ENCODE measurements around the gene ZBTB16.

ZBTB16 gene

DNA sequence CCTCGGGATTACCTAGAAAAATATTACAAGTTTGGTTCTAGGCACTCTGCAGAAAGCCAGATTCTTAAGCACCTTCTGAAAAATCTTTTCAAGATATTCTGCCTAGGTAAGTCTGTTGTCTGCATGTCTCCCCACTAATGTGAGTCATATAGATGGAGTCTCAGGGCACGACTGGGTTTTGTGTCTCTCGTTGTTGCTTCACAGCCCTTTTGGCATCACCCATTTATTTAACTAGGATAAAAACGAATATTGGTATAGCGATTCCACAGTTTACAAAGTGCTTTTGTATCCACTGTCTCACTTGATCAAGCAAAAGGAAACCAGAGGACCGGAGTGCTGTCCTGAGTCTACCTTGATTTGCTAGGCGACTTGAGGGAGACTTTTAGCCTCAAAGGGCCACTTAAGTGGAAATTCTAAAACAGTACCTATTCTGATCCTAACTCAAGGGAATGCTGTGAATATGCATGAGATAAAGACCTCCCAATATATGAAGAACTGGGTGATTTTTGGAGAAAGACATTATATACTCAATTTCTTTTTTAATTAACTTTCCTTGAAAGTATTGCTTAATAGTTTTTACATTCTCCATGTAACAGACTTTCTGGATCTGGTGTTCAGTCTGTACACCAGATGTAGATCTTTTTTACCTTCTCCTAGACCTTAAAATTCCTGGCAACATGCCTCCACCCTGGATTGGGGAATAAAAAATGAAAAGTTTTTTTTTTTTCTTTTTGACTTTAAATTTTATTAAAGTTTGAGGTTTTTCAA is 237.3 kb downstream of the ZBTB16 start:
- no peak for DNase-seq (ENCODE audit: low read depth in 3 of 3, low spot score in 1 of 3)

DNA sequence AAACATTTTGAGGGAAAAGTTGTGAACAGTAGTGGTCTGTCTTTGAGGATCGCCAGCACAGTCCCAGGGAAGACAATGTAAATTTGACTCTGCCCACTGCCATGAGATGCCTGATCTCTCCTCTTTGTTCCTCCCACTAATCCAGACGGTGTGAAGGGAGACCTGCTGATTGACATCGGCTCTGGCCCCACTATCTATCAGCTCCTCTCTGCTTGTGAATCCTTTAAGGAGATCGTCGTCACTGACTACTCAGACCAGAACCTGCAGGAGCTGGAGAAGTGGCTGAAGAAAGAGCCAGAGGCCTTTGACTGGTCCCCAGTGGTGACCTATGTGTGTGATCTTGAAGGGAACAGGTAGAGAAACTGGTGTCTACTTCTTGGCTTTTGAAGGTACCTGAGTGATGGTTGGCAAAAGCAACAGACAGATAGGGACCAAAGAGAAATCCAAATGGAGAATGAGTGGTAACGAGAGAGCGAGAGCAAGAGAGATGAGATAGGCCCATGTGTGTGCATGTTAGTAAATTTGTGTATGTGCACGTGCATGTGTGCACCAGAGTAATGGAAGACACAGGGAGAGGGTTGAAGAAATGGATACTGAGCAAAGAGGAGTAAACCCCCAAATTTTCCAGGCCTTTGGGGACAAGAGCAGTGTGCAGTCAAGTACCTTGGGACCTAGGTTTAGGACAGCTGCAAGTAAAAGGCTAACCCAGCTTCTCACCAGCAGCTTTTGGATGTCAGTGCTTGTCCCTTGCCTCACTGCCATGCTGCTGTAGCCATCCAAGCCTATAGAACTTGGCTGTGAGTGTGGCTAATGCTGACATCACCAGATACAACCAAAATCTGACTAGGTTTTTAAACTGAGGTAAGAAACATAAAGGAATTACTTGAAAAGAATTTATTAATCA is 238.5 kb downstream of the ZBTB16 start:
- no peak for DNase-seq (ENCODE audit: low read depth in 3 of 3, low spot score in 1 of 3)

GRCh38 chr11:114298710-114299109 is 239.2 kb downstream of the ZBTB16 start:
- DNase-seq (ENCODE audit: low read depth in 3 of 3, low spot score in 1 of 3): no peak

All from stimulated activated CD4-positive, alpha-beta T cell treated with anti-CD3 and anti-CD28 coated beads, TNF-alpha, amount 100 ng/mL, for 1 hour (primary cell).